Erythroblast (primary cell): Measurements from ENCODE around the gene KRT33B.

ENCODE experiments used
- GATA1 ChIP-seq: IDR thresholded peaks from 2 replicates; pipeline ENCODE4 v1.6.1; 2011; ENCODE audit warnings: low read depth, mild to moderate bottlenecking, control low read depth, low read length, moderate library complexity
- POLR2A ChIP-seq: IDR thresholded peaks from 2 replicates; pipeline ENCODE4 v1.6.1; 2011; ENCODE audit warnings: mild to moderate bottlenecking, low read length

DNA sequence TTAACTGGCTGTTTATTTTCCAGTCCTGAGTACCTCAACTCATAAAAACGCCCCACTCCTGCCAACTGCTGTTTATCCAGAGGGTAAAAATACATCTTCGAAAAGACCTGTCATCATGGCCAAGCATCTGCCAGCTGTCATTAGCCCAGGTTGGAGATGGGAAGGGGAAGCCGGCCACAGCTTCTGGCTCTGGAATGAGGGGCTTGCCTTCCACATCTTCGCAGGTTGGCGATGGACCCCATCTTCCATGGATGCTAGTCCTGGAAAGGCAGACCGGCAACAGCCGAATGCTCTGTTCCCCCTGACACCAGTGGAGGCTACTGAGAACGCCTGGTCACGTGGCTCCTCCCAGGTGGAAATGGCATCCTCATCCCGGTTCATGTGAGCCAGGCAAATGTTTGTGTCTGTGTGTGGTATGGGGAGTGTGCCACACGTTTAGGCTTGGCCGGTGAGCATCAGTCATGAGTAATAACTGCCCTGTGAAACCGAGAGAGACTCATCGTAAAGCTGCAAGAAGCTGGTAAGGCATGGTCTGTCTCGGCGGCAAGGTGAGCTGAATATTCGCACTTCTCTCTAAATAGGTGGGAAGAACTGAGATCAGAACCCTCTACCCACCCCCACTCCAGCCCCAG is 53.7 kb downstream of the KRT33B start:
- TF ChIP-seq POLR2A, result no peak
- TF ChIP-seq GATA1, result no peak
